Measurements from ENCODE around the gene TAX1BP1. TPM values are rescaled to one million over a fixed set of nuclear protein-coding genes. Genes with fewer than 3 reads are reported as not detected.

The TAX1BP1 gene
- total RNA-seq, 1 donor from 2014 or later: 68.8 TPM

Other genes starting within 250 kb of the TAX1BP1 start
- 9.8 TPM for gene HIBADH, start 77.3 kb upstream of the TAX1BP1 start, total RNA-seq